GM19023 (cell line): ENCODE measurements around the gene NOXO1.
"Not testable (repeated sequence)": the region's sequence is repeated elsewhere in the genome, so short reads cannot be mapped to it uniquely, and the experiment has no call there.

Source experiments
- ATAC-seq: cut with Tn5 transposase; IDR thresholded peaks from one replicate; pipeline ENCODE4 v1.9.1; 2021; ENCODE audit warnings: mild to moderate bottlenecking, moderate library complexity; ENCODE audit not compliant: unreplicated experiment

NOXO1 gene

GRCh38 chr16:2013527-2013926 is 32.3 kb upstream of the NOXO1 start:
- ATAC-seq = no peak

- not testable (repeated sequence) for ATAC-seq
Observed at GRCh38 chr16:2011726-2012125, 30.5 kb upstream of the NOXO1 start.

GRCh38 chr16:2009791-2010510 is 28.7 kb upstream of the NOXO1 start, which contains the start of gene ZNF598:
ZNF598 (minus strand) TSS chr16:2009821.
- peak; percentile 91 for ATAC-seq

- peak; percentile 31 for ATAC-seq
Observed at GRCh38 chr16:2009164-2009711, 28.0 kb upstream of the NOXO1 start.

GRCh38 chr16:2008631-2009163 is 27.4 kb upstream of the NOXO1 start:
- ATAC-seq = peak; percentile 2

- ATAC-seq = no peak
Observed at GRCh38 chr16:2008009-2008526, 26.8 kb upstream of the NOXO1 start.

GRCh38 chr16:2007081-2007836 is 26.0 kb upstream of the NOXO1 start:
- no peak for ATAC-seq

- no peak for ATAC-seq
Observed at GRCh38 chr16:2006317-2006716, 25.0 kb upstream of the NOXO1 start.

- no peak for ATAC-seq
Observed at GRCh38 chr16:2005646-2006045, 24.4 kb upstream of the NOXO1 start.

GRCh38 chr16:2004795-2005517 is 23.7 kb upstream of the NOXO1 start:
- ATAC-seq = no peak

GRCh38 chr16:2003827-2004641 is 22.8 kb upstream of the NOXO1 start:
- ATAC-seq = peak; percentile 60

- no peak for ATAC-seq
Observed at GRCh38 chr16:2003231-2003826, 22.1 kb upstream of the NOXO1 start.

GRCh38 chr16:2002406-2003230 is 21.3 kb upstream of the NOXO1 start:
- no peak for ATAC-seq

- ATAC-seq = no peak
Observed at GRCh38 chr16:2001456-2002355, 20.4 kb upstream of the NOXO1 start.

- ATAC-seq = no peak
Observed at GRCh38 chr16:2001035-2001434, 19.8 kb upstream of the NOXO1 start.

- no peak for ATAC-seq
Observed at GRCh38 chr16:1999866-2000514, 18.7 kb upstream of the NOXO1 start.
